GM23248 (cell line): Measurements from ENCODE around the gene ZSWIM9. TPM values are rescaled to one million over a fixed set of nuclear protein-coding genes. Genes with fewer than 3 reads are reported as not detected.

ENCODE experiments used
- DNase-seq: peaks from one replicate; pipeline ENCODE4 v3.0.0-alpha.2; 2015
- H2AFZ ChIP-seq: fragments of 200-600 bp; sonication (generic); 2 replicates; pipeline ENCODE4 v1.6.1; 2016; ENCODE audit warnings: antibody characterized with exemption
- H3F3A ChIP-seq: fragments of 200-600 bp; sonication (generic); 2 replicates; pipeline ENCODE4 v1.6.1; 2016; ENCODE audit warnings: mild to moderate bottlenecking, antibody characterized with exemption, mixed run types; ENCODE audit not compliant: insufficient read depth
- H3K27ac ChIP-seq: fragments of 200-600 bp; sonication (generic); 2 replicates; pipeline ENCODE4 v1.5.1; 2016; ENCODE audit warnings: mild to moderate bottlenecking
- H3K27me3 ChIP-seq: fragments of 200-600 bp; sonication (generic); replicated peaks from 2 replicates; pipeline ENCODE4 v1.6.1; 2016; ENCODE audit warnings: mild to moderate bottlenecking; ENCODE audit not compliant: insufficient read depth
- H3K36me3 ChIP-seq: fragments of 200-600 bp; sonication (generic); 2 replicates; pipeline ENCODE4 v1.6.1; 2016; ENCODE audit warnings: low read depth, mild to moderate bottlenecking
- H3K4me1 ChIP-seq: fragments of 200-600 bp; sonication (generic); 2 replicates; pipeline ENCODE4 v1.6.1; 2016; ENCODE audit warnings: mild to moderate bottlenecking; ENCODE audit not compliant: insufficient read depth
- H3K4me2 ChIP-seq: fragments of 200-600 bp; sonication (generic); one replicate; pipeline ENCODE4 v1.6.1; 2016; ENCODE audit warnings: mild to moderate bottlenecking; ENCODE audit not compliant: unreplicated experiment
- H3K4me3 ChIP-seq: fragments of 200-600 bp; sonication (generic); 2 replicates; pipeline ENCODE4 v1.5.1; 2016; ENCODE audit warnings: mild to moderate bottlenecking
- H3K79me2 ChIP-seq: fragments of 200-600 bp; sonication (generic); 2 replicates; pipeline ENCODE4 v1.6.1; 2016; ENCODE audit warnings: mild to moderate bottlenecking; ENCODE audit not compliant: insufficient read depth
- H3K9ac ChIP-seq: fragments of 200-600 bp; sonication (generic); 2 replicates; pipeline ENCODE4 v1.6.1; 2016; ENCODE audit warnings: mild to moderate bottlenecking
- H3K9me2 ChIP-seq: fragments of 200-600 bp; sonication (generic); 2 replicates; pipeline ENCODE4 v1.6.1; 2016; ENCODE audit warnings: mixed run types, mild to moderate bottlenecking, moderate library complexity; ENCODE audit not compliant: insufficient read depth
- H3K9me3 ChIP-seq: fragments of 200-600 bp; sonication (generic); one replicate; pipeline ENCODE4 v1.6.1; 2017; ENCODE audit warnings: low read depth
- H4K20me1 ChIP-seq: fragments of 200-600 bp; sonication (generic); 2 replicates; pipeline ENCODE4 v1.6.0; 2016; ENCODE audit not compliant: insufficient read depth
- EZH2 ChIP-seq: fragments of 200-600 bp; sonication (generic); IDR thresholded peaks from 2 replicates; pipeline ENCODE4 v1.6.1; 2018; ENCODE audit warnings: antibody characterized with exemption, mild to moderate bottlenecking; ENCODE audit not compliant: insufficient read depth, poor library complexity, severe bottlenecking
- EZH2phosphoT487 ChIP-seq: fragments of 200-600 bp; sonication (generic); IDR thresholded peaks from 2 replicates; pipeline ENCODE4 v1.6.1; 2018; ENCODE audit warnings: antibody characterized with exemption, moderate library complexity, mild to moderate bottlenecking, low read depth; ENCODE audit not compliant: insufficient read depth
- WGBS, 2 experiments: methylation state at CpG; one replicate each; pipeline ENCODE4 v1.1.6; 2015 to 2017; ENCODE audit warnings: low lambda C conversion rate in 2 of 2, low coverage in 1 of 2; ENCODE audit errors: missing lambda C conversion rate in 2 of 2; 5-methylcytosine and 5-hydroxymethylcytosine counted together
- in situ Hi-C: fragments of 300-500 bp; cut with MboI; formaldehyde crosslinking; loops from 2 replicates; pipeline ENCODE4 v1.15.0; 2020
- polyA plus RNA-seq: library from polyadenylated mRNA; unstranded; fragments of >200 nt; fragmentation: Nextera tagmentation; extraction: Ambion mirVana; gene quantifications from 2 replicates; pipeline ENCODE4 v1.2.1, GENCODE V29; 2016
- total RNA-seq: library from RNA; depleted of rRNA; stranded (reverse); fragments of >200 nt; shearing (Covaris generic); gene quantifications from 2 replicates; pipeline ENCODE4 v1.2.3, GENCODE V29; 2014

The ZSWIM9 gene
- total and polyA plus RNA-seq, 2 experiments from 2014 or later: 0.88 to 4.3 TPM

DNA sequence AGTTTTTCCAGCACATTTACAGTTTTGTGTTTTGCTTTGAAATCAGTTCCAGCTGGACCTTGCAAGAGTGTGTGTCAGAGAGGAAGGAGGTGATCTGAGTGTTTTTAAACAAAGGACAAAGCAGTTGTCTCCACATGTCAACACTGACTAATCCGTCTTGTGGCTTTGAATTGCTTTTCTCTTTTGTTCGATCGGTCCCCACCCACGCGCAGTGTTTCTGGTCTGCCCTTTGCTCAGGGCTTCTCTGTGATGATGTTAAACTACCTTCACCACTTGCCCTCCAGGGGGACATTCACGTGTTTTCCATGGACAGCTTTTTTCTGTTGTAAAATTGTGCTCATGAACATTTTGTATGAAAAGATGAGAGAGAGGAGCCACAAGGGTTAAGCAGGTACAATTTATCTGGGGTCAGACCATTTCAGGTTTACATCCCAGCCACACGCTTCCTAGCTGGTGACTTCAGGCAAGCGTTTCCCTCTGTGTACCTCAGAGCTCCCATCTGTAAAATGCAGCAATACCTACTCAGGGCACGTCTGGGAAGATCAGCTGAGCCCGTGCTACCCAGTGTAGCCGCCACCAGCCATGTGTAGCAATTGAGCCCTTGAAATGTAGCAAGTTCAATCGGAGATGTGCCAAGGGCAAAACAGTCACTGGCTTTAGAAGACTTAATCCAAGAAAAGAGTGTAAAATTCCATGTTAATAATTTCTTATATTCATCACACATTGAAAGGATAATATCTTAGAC is 46.4 kb upstream of the ZSWIM9 start:
- Histone ChIP-seq H2AFZ (no peak overlapping the region), H3K36me3 (no peaks in the 10 kb centered on the region), H3K27ac (no peak overlapping the region), H4K20me1 (no peaks in the 10 kb centered on the region), H3K4me2 (no peak overlapping the region), H3K4me3 (no peak overlapping the region), H3K79me2 (no peaks in the 10 kb centered on the region), H3K27me3 (no peaks in the 10 kb centered on the region), H3K9me2 (no peaks in the 10 kb centered on the region), H3K9me3 (no peaks in the 10 kb centered on the region), H3K9ac (no peak overlapping the region), H3K4me1 (peaks cover 10% of the 10 kb centered on the region), H3F3A (0 out of 2 replicates have a peak, but pooled peaks cover 9% of the 10 kb centered on the region)
- peak; percentile 81 for DNase-seq
- 64 to 72% methylated on average over 12 of the region's 12 CpGs for WGBS, 2 experiments
- in situ Hi-C loops: no loop called here
- TF ChIP-seq EZH2phosphoT487 (no peak), EZH2 (no peak)

DNA sequence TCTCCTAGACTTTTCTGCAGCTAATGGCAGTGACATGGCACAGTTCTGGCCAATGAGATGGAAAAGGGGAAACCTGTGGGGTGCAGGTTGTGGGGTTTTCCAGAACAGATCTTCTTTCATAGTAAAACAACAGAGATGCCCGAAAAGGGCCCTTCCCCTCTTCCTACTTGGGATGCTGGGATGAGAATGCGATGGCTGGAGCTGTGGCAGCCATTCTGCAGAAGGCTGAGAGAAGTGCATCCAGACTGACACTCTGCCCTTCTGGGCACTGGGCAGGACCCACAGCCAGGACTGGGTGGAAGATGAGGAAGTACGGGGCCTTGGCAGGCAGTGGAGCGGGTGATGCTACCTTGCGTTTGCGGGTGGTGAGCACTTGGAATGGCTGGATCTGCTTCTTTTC is 42.9 kb upstream of the ZSWIM9 start:
- 0 out of 2 replicates have a peak, but pooled peaks cover 9% of the 10 kb centered on the region for H3F3A ChIP-seq
- 93 to 99% methylated on average over 6 of the region's 6 CpGs for WGBS, 2 experiments
- no peak overlapping the region for H2AFZ ChIP-seq
- no peaks in the 10 kb centered on the region for H3K9me3 ChIP-seq
- H3K4me1 ChIP-seq: peaks cover 10% of the 10 kb centered on the region
- in situ Hi-C loops: no loop called here
- H3K27me3 ChIP-seq: no peaks in the 10 kb centered on the region
- no peak overlapping the region for H3K27ac ChIP-seq
- H3K36me3 ChIP-seq: no peaks in the 10 kb centered on the region
- H3K9ac ChIP-seq: no peak overlapping the region
- no peaks in the 10 kb centered on the region for H3K9me2 ChIP-seq
- no peaks in the 10 kb centered on the region for H4K20me1 ChIP-seq
- TF ChIP-seq EZH2 (no peak), EZH2phosphoT487 (no peak)
- H3K79me2 ChIP-seq: no peaks in the 10 kb centered on the region
- no peak overlapping the region for H3K4me3 ChIP-seq
- no peak for DNase-seq
- no peak overlapping the region for H3K4me2 ChIP-seq

DNA sequence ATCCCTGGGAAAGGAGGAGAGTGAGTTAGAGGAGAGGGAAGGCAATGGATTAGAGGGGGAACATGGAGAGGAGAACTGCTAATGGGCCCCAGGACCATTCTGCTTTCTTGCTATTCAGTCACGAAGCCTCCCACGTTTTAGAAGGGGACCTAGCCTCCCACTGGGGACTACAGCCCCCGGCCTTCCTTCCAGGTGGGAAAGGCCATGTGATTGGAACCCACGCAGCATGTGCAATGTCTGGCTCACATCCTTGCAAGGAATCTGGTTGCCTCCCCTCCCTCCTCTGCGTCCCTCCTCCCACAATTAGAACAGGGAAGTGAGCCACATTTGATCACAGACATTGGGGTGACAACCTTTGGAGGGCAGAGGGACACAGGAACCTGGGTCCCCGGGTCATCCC is 37.4 kb upstream of the ZSWIM9 start:
- Histone ChIP-seq H3F3A (no peaks in the 10 kb centered on the region), H3K4me2 (no peak overlapping the region), H3K36me3 (no peaks in the 10 kb centered on the region), H4K20me1 (no peaks in the 10 kb centered on the region), H3K9me2 (no peaks in the 10 kb centered on the region), H3K27ac (no peak overlapping the region), H2AFZ (no peak overlapping the region), H3K9ac (no peak overlapping the region), H3K4me3 (no peak overlapping the region), H3K79me2 (no peaks in the 10 kb centered on the region), H3K27me3 (no peaks in the 10 kb centered on the region), H3K9me3 (no peaks in the 10 kb centered on the region), H3K4me1 (no peaks in the 10 kb centered on the region)
- no peak for DNase-seq
- TF ChIP-seq EZH2 (no peak), EZH2phosphoT487 (no peak)
- WGBS, 2 experiments: 95 to 100% methylated on average over 6 of the region's 6 CpGs
- in situ Hi-C loops: no loop called here

DNA sequence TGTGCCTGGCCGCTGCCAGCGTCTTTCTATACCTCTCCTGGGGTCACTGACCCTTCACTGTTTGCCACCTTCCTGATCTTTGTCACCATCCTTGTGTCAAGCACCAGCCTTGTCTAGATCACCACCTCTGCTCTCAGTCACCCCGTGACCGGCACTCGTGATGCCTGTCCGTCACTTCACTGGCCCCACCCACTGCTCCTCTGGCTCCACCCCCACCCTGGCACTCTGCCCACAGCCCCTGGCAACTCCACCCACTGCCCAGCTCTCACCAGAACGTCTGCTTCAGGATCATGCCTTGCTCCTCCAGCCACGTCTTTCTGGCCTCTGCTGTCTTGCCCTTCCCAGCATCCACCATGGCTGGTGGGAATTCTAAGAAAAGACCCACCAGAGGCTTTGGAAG is 35.1 kb upstream of the ZSWIM9 start:
- Histone ChIP-seq H3K27me3 (no peaks in the 10 kb centered on the region), H3K9me2 (no peaks in the 10 kb centered on the region), H3K36me3 (no peaks in the 10 kb centered on the region), H3K4me2 (no peak overlapping the region), H3F3A (no peaks in the 10 kb centered on the region), H2AFZ (no peak overlapping the region), H3K9me3 (no peaks in the 10 kb centered on the region), H3K27ac (no peak overlapping the region), H3K4me3 (no peak overlapping the region), H3K9ac (no peak overlapping the region), H3K79me2 (no peaks in the 10 kb centered on the region), H4K20me1 (no peaks in the 10 kb centered on the region), H3K4me1 (no peaks in the 10 kb centered on the region)
- DNase-seq: peak; percentile 14
- in situ Hi-C loops: no loop called here
- WGBS, 2 experiments: 71 to 75% methylated on average over 8 of the region's 8 CpGs
- no peak for TF ChIP-seq EZH2
- TF ChIP-seq EZH2phosphoT487: no peak

DNA sequence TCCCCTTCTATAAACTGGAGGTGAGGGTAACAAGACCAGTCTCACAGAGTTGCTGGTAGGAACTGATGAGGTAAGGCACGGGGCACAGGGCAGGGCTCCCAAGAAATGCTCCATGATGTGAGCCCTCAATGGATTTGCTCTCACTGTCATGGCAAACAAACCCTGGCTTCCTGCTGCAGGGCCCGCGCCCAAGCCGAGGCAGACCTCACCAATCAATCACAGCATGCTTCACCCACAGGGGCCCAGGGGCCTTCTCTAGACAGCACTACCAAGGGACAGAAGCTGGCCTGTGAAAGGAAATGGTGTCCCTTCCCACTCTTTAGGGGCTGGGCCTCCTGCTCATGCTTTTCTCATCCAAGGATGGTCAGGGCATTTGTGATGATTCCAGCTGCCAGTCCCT is 33.9 kb upstream of the ZSWIM9 start:
- 100% methylated on average over 1 to 4 of the region's 4 CpGs for WGBS, 2 experiments
- H3F3A ChIP-seq: no peaks in the 10 kb centered on the region
- no peaks in the 10 kb centered on the region for H3K9me3 ChIP-seq
- no peak overlapping the region for H3K4me2 ChIP-seq
- no peak overlapping the region for H3K4me3 ChIP-seq
- TF ChIP-seq EZH2phosphoT487: no peak
- TF ChIP-seq EZH2: no peak
- no peak overlapping the region for H3K9ac ChIP-seq
- H3K27me3 ChIP-seq: no peaks in the 10 kb centered on the region
- DNase-seq: no peak
- H3K79me2 ChIP-seq: no peaks in the 10 kb centered on the region
- H3K9me2 ChIP-seq: no peaks in the 10 kb centered on the region
- H3K27ac ChIP-seq: no peak overlapping the region
- no peak overlapping the region for H2AFZ ChIP-seq
- in situ Hi-C loops: no loop called here
- no peaks in the 10 kb centered on the region for H3K4me1 ChIP-seq
- H4K20me1 ChIP-seq: no peaks in the 10 kb centered on the region
- no peaks in the 10 kb centered on the region for H3K36me3 ChIP-seq
